Measurements from ENCODE around the gene CDHR1.

GRCh38 chr10:84248794-84249193, 54.5 kb downstream of the CDHR1 start:
- no peak for TF ChIP-seq POLR2AphosphoS5 (IDR thresholded peaks at IDR 0.05)
- no peak for TF ChIP-seq POLR2A (IDR thresholded peaks at IDR 0.05)
- no peak for TF ChIP-seq CTCF (IDR thresholded peaks at IDR 0.05)
- TF ChIP-seq EP300 (IDR thresholded peaks at IDR 0.05): no peak
